GM18861 (cell line): ENCODE measurements around the gene SMYD3.
"Not testable (repeated sequence)": the region's sequence is repeated elsewhere in the genome, so short reads cannot be mapped to it uniquely, and the experiment has no call there.

Source experiments
- ATAC-seq: cut with Tn5 transposase; IDR thresholded peaks from one replicate; pipeline ENCODE4 v1.9.1; 2021; ENCODE audit not compliant: unreplicated experiment

The SMYD3 gene

GRCh38 chr1:245971076-245971710 is 535.9 kb downstream of the SMYD3 start:
- ATAC-seq, result not testable (repeated sequence)

- no peak for ATAC-seq
Observed at GRCh38 chr1:245969283-245969682, 537.8 kb downstream of the SMYD3 start.

GRCh38 chr1:245968775-245969174 is 538.3 kb downstream of the SMYD3 start:
- ATAC-seq, result no peak

GRCh38 chr1:245965398-245965797 is 541.7 kb downstream of the SMYD3 start:
- ATAC-seq, result no peak

GRCh38 chr1:245963649-245964048 is 543.4 kb downstream of the SMYD3 start:
- no peak for ATAC-seq

- no peak for ATAC-seq
Observed at GRCh38 chr1:245962453-245962852, 544.6 kb downstream of the SMYD3 start.

- no peak for ATAC-seq
Observed at GRCh38 chr1:245961137-245961540, 545.9 kb downstream of the SMYD3 start.

- no peak for ATAC-seq
Observed at GRCh38 chr1:245960171-245960570, 546.9 kb downstream of the SMYD3 start.

- ATAC-seq, result no peak
Observed at GRCh38 chr1:245958016-245958415, 549.1 kb downstream of the SMYD3 start.

GRCh38 chr1:245957427-245957826 is 549.7 kb downstream of the SMYD3 start:
- ATAC-seq, result no peak

GRCh38 chr1:245956225-245956624 is 550.9 kb downstream of the SMYD3 start:
- ATAC-seq, result no peak

GRCh38 chr1:245953876-245954660 is 553.0 kb downstream of the SMYD3 start:
- peak; percentile 46 for ATAC-seq

GRCh38 chr1:245952383-245953026 is 554.6 kb downstream of the SMYD3 start:
- no peak for ATAC-seq

- ATAC-seq, result no peak
Observed at GRCh38 chr1:245948786-245949185, 558.3 kb downstream of the SMYD3 start.

GRCh38 chr1:245946905-245947304 is 560.2 kb downstream of the SMYD3 start:
- no peak for ATAC-seq

GRCh38 chr1:245945136-245945535 is 561.9 kb downstream of the SMYD3 start:
- not testable (repeated sequence) for ATAC-seq

- no peak for ATAC-seq
Observed at GRCh38 chr1:245942856-245943255, 564.2 kb downstream of the SMYD3 start.

- not testable (repeated sequence) for ATAC-seq
Observed at GRCh38 chr1:245941771-245942170, 565.3 kb downstream of the SMYD3 start.

- no peak for ATAC-seq
Observed at GRCh38 chr1:245939756-245940345, 567.2 kb downstream of the SMYD3 start.

- ATAC-seq, result no peak
Observed at GRCh38 chr1:245938046-245938435, 569.0 kb downstream of the SMYD3 start.

GRCh38 chr1:245937316-245938045 is 569.6 kb downstream of the SMYD3 start:
- no peak for ATAC-seq
